ENCODE data around the gene ST8SIA5.

DNA sequence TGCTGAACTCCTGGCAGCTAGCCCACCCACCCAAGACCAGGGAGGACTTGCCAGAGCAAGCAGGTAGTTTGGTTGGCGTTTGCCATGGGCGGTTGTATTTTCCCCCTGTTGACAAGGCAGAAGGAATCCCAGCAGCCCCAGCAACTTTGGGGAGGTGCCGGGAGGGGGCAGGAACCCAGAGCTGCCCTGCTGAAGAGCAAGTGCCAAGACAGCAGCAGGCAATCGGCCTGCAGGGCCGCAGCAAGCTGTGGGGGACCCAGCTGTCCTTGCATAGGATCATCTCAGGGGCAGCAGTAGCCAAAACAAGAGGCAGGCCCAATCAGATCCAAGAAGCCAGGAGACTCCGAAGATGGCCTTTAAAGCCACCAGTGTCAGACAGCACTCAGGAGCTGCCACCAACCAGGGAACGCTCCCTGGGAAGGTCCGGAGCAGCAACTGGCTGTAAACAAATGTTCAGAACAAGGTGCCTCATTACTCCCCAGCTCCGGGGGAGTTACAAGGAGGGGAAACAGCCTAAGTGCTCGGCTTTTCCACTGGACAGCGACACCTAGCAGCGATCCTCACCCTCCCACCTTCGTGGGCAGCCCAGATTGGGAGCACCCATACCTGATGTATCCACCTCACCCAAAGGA is 2.1 kb downstream of the ST8SIA5 start:
- TF ChIP-seq, protein P1, sequence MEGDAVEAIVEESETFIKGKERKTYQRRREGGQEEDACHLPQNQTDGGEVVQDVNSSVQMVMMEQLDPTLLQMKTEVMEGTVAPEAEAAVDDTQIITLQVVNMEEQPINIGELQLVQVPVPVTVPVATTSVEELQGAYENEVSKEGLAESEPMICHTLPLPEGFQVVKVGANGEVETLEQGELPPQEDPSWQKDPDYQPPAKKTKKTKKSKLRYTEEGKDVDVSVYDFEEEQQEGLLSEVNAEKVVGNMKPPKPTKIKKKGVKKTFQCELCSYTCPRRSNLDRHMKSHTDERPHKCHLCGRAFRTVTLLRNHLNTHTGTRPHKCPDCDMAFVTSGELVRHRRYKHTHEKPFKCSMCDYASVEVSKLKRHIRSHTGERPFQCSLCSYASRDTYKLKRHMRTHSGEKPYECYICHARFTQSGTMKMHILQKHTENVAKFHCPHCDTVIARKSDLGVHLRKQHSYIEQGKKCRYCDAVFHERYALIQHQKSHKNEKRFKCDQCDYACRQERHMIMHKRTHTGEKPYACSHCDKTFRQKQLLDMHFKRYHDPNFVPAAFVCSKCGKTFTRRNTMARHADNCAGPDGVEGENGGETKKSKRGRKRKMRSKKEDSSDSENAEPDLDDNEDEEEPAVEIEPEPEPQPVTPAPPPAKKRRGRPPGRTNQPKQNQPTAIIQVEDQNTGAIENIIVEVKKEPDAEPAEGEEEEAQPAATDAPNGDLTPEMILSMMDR (IDR thresholded peaks at IDR 0.05; ENCODE audit: low read depth, low read length, poor library complexity, severe bottlenecking) = no peak
- TF ChIP-seq EZH2phosphoT487 (IDR thresholded peaks at IDR 0.05; ENCODE audit: borderline replicate concordance, low read length) = no peak
